Pulmonary artery endothelial cell (primary cell): ENCODE results near the gene RANBP2. TPM values are rescaled to one million over a fixed set of nuclear protein-coding genes. Genes with fewer than 3 reads are reported as not detected.

Source experiments
- DNase-seq: peaks from one replicate; pipeline ENCODE4 v3.0.0-alpha.2; 2011; ENCODE audit warnings: low read depth, low spot score
- total RNA-seq: library from RNA; depleted of rRNA; stranded (reverse); fragments of >200 nt; gene quantifications from 2 replicates; pipeline ENCODE4 v1.2.3, GENCODE V29; 2014

RANBP2 gene
- total RNA-seq, 1 donor from 2014 or later, result 72.5 TPM

- DNase-seq, result no peak
Observed at GRCh38 chr2:108835040-108835439, 115.8 kb downstream of the RANBP2 start.

Other genes starting within 250 kb of the RANBP2 start
- 145 and 169 TPM in 2 replicates for gene LIMS1, start 185.0 kb upstream of the RANBP2 start, total RNA-seq
- gene CCDC138, start 67.3 kb downstream of the RANBP2 start, total RNA-seq, result 7.3 and 10.3 TPM in 2 replicates